IMR-90 (cell line): ENCODE measurements around the gene NARS2.

Source experiments
- BHLHE40 ChIP-seq: fragments of 150-350 bp; IDR thresholded peaks from 2 replicates; pipeline ENCODE4 v1.6.1; 2016; ENCODE audit warnings: mild to moderate bottlenecking, low read depth, low read length
- CEBPB ChIP-seq: IDR thresholded peaks from 2 replicates; pipeline ENCODE4 v1.6.1; 2012; ENCODE audit warnings: low read depth, low read length, improper control_type of control experiment
- CTCF ChIP-seq: conservative IDR thresholded peaks from 2 replicates; pipeline ENCODE4 v1.5.1; 2012; ENCODE audit warnings: mild to moderate bottlenecking, low read depth, low read length, improper control_type of control experiment
- ELK1 ChIP-seq: fragments of 150-350 bp; IDR thresholded peaks from 2 replicates; pipeline ENCODE4 v1.6.1; 2016; ENCODE audit warnings: low read depth, mild to moderate bottlenecking, low read length, moderate library complexity, borderline replicate concordance
- MAFK ChIP-seq: IDR thresholded peaks from 2 replicates; pipeline ENCODE4 v1.6.1; 2012; ENCODE audit warnings: low read depth, low read length, improper control_type of control experiment
- MAZ ChIP-seq: IDR thresholded peaks from 2 replicates; pipeline ENCODE4 v1.6.1; 2012; ENCODE audit warnings: low read depth, mild to moderate bottlenecking, low read length, improper control_type of control experiment, moderate library complexity, borderline replicate concordance
- MXI1 ChIP-seq: IDR thresholded peaks from 2 replicates; pipeline ENCODE4 v1.6.1; 2012; ENCODE audit warnings: low read depth, mild to moderate bottlenecking, low read length, moderate library complexity, borderline replicate concordance
- POLR2A ChIP-seq: IDR thresholded peaks from 2 replicates; pipeline ENCODE4 v1.6.1; 2012; ENCODE audit warnings: mild to moderate bottlenecking, low read depth, low read length
- RAD21 ChIP-seq: IDR thresholded peaks from 2 replicates; pipeline ENCODE4 v1.6.1; 2012; ENCODE audit warnings: low read length, improper control_type of control experiment
- RFX5 ChIP-seq: IDR thresholded peaks from 2 replicates; pipeline ENCODE4 v1.8.0; 2012; ENCODE audit warnings: low read depth, mild to moderate bottlenecking, low read length, moderate library complexity
- SMC3 ChIP-seq: fragments of 150-350 bp; IDR thresholded peaks from 2 replicates; pipeline ENCODE4 v1.6.1; 2016; ENCODE audit warnings: low read depth, mild to moderate bottlenecking, antibody characterized with exemption, low read length, moderate library complexity

GRCh38 chr11:78577495-78577894, 2.8 kb upstream of the NARS2 start:
- TF ChIP-seq CTCF (no peak), RFX5 (no peak), POLR2A (no peak), BHLHE40 (no peak), ELK1 (no peak), MXI1 (no peak), RAD21 (no peak), CEBPB (no peak), SMC3 (no peak), MAFK (no peak), MAZ (no peak)
